HEK293T (cell line): Measurements from ENCODE around the gene ATXN3.

ENCODE experiments used
- CTCF ChIA-PET: fragments of 350-600 bp; formaldehyde crosslinking; extraction: SDS; loops from one replicate; lab custom pipeline; 2021; ENCODE audit warnings: antibody characterized with exemption, inconsistent platforms; lab: Yijun Ruan, JAX
- POLR2A ChIA-PET: fragments of 350-600 bp; formaldehyde crosslinking; extraction: SDS; loops from one replicate; lab custom pipeline; 2020; ENCODE audit warnings: antibody characterized with exemption, inconsistent platforms; lab: Yijun Ruan, JAX
- DNase-seq: peaks from one replicate; pipeline ENCODE4 v3.0.0; 2012; ENCODE audit warnings: mixed read lengths; ENCODE audit errors: extremely low spot score
- ARNT ChIP-seq: fragments of 450-650 bp; IDR thresholded peaks from 2 replicates; pipeline ENCODE4 v1.6.1; 2017; ENCODE audit warnings: mild to moderate bottlenecking
- BHLHE40 ChIP-seq: fragments of 450-650 bp; IDR thresholded peaks from 2 replicates; pipeline ENCODE4 v1.6.1; 2016; ENCODE audit warnings: mild to moderate bottlenecking, moderate library complexity, borderline replicate concordance
- CTBP1 ChIP-seq: fragments of 450-650 bp; IDR thresholded peaks from 2 replicates; pipeline ENCODE4 v1.6.1; 2016; ENCODE audit warnings: borderline replicate concordance
- ELF4 ChIP-seq: fragments of 450-650 bp; IDR thresholded peaks from 2 replicates; pipeline ENCODE4 v1.6.1; 2017; ENCODE audit warnings: antibody characterized with exemption
- FOXA1 ChIP-seq: fragments of 450-650 bp; IDR thresholded peaks from 2 replicates; pipeline ENCODE4 v1.6.1; 2016; ENCODE audit warnings: mild to moderate bottlenecking
- FOXK2 ChIP-seq: fragments of 450-650 bp; IDR thresholded peaks from 2 replicates; pipeline ENCODE4 v1.6.1; 2016; ENCODE audit warnings: mild to moderate bottlenecking
- FOXM1 ChIP-seq: fragments of 450-650 bp; IDR thresholded peaks from 2 replicates; pipeline ENCODE4 v1.6.1; 2017; ENCODE audit warnings: mild to moderate bottlenecking, borderline replicate concordance
- HDGF ChIP-seq: fragments of 450-650 bp; IDR thresholded peaks from 2 replicates; pipeline ENCODE4 v1.6.1; 2017; ENCODE audit warnings: antibody characterized with exemption, borderline replicate concordance
- L3MBTL2 ChIP-seq: fragments of 450-650 bp; conservative IDR thresholded peaks from 2 replicates; pipeline ENCODE4 v1.6.1; 2016; ENCODE audit warnings: mild to moderate bottlenecking
- LEF1 ChIP-seq: fragments of 450-650 bp; IDR thresholded peaks from 2 replicates; pipeline ENCODE4 v1.6.1; 2017; ENCODE audit warnings: mild to moderate bottlenecking, borderline replicate concordance
- NFRKB ChIP-seq: fragments of 450-650 bp; IDR thresholded peaks from 2 replicates; pipeline ENCODE4 v1.6.1; 2016; ENCODE audit warnings: mild to moderate bottlenecking, moderate library complexity
- SP1 ChIP-seq: fragments of 450-650 bp; IDR thresholded peaks from 2 replicates; pipeline ENCODE4 v1.6.1; 2017
- SUZ12 ChIP-seq: fragments of 450-650 bp; IDR thresholded peaks from 2 replicates; pipeline ENCODE4 v1.6.1; 2016; ENCODE audit warnings: mild to moderate bottlenecking
- TARDBP ChIP-seq: fragments of 450-650 bp; IDR thresholded peaks from 2 replicates; pipeline ENCODE4 v1.6.1; 2016
- ZNF384 ChIP-seq: fragments of 450-650 bp; IDR thresholded peaks from 2 replicates; pipeline ENCODE4 v1.6.1; 2016
- TF ChIP-seq, protein P1 (sequence below): fragments of 450-650 bp; IDR thresholded peaks from 2 replicates; pipeline ENCODE4 v1.6.1; 2016

Gene ATXN3

GRCh38 chr14:92143309-92143708 is 36.9 kb upstream of the ATXN3 start:
- CTCF ChIA-PET, result no interaction called here
- TF ChIP-seq NFRKB (no peak), TARDBP (no peak), ZNF384 (no peak), CTBP1 (no peak), SUZ12 (no peak), BHLHE40 (no peak), FOXK2 (no peak), FOXM1 (no peak), SP1 (no peak), ELF4 (no peak), HDGF (no peak), FOXA1 (no peak), LEF1 (no peak), L3MBTL2 (no peak), ARNT (no peak)
- TF ChIP-seq, protein P1, sequence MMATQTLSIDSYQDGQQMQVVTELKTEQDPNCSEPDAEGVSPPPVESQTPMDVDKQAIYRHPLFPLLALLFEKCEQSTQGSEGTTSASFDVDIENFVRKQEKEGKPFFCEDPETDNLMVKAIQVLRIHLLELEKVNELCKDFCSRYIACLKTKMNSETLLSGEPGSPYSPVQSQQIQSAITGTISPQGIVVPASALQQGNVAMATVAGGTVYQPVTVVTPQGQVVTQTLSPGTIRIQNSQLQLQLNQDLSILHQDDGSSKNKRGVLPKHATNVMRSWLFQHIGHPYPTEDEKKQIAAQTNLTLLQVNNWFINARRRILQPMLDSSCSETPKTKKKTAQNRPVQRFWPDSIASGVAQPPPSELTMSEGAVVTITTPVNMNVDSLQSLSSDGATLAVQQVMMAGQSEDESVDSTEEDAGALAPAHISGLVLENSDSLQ, result no peak
- no peak for DNase-seq
- POLR2A ChIA-PET, result no interaction called here

DNA sequence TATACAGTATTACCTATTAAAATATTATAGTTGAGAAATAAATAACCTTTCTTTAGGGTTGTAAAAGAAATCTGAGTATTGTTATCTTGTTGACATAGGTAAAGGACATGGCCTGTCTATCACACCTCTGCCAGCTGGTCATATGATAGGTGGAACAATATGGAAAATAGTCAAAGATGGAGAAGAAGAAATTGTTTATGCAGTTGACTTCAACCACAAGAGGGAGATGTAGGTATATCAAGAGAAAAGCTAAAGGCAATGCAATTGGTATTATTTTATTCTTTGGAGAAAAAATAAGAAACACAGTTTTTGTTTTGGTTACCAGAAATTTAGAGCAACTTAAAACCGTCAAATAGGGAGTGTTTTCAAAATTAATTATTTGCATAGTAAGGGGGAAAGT is 28.9 kb upstream of the ATXN3 start:
- ChIA-PET POLR2A (interaction anchor here (5.2 kb wide), 1 partner anchor 13 kb away, joined by 38 read pairs; the partner anchor contains the start of genes CPSF2 and NDUFB1), CTCF (interaction anchor here (1.0 kb wide), 2 partner anchors 10 to 34 kb away, joined by 3 read pairs; no protein-coding TSS in a partner anchor)
- TF ChIP-seq FOXA1, result no peak
- TF ChIP-seq, protein P1, result peak; percentile 34; the same call in 1 of the 2 replicates
- no peak for DNase-seq

DNA sequence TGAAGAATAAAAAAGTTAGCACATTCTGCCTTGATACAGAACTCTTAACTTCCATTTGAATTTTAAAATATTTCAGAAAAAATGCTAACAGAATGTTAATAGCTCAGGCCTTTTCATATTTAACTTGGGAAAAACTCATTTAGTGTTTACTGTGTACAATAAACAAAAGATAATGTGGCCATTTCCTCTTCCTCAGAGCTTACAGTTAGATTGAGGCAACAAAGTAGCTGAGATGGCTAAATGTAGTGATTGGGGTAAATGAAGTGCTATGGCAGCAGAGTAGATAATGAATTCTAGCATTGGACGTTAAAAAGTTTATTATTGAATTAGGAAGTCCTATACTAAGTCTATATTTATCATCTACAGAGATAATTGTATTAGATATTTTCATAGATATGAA is 28.1 kb upstream of the ATXN3 start:
- POLR2A ChIA-PET, result interaction anchor here (5.2 kb wide), 1 partner anchor 12 kb away, joined by 38 read pairs; the partner anchor contains the start of genes CPSF2 and NDUFB1
- CTCF ChIA-PET, result interaction anchor here (0.8 kb wide), 1 partner anchor 219 kb away, joined by 3 read pairs; no protein-coding TSS in a partner anchor
- TF ChIP-seq ZNF384 (no peak), TARDBP (no peak), LEF1 (no peak), ARNT (no peak), FOXK2 (no peak)

GRCh38 chr14:92122761-92123160 is 16.4 kb upstream of the ATXN3 start:
- CTCF ChIA-PET, result interaction anchor here (1.2 to 3.8 kb wide), 2 partner anchors 15 to 16 kb away, joined by 3 to 31 read pairs; partner anchors contain the start of gene ATXN3
- no peak for DNase-seq
- POLR2A ChIA-PET, result interaction anchor here (1.5 to 6.6 kb wide), 5 partner anchors 10 to 83 kb away, joined by 4 to 77 read pairs (median 20); partner anchors contain the start of genes ATXN3 and TRIP11

More for the DNA sequence above, 28.1 kb upstream of the ATXN3 start:
- DNase-seq, result no peak

DNA sequence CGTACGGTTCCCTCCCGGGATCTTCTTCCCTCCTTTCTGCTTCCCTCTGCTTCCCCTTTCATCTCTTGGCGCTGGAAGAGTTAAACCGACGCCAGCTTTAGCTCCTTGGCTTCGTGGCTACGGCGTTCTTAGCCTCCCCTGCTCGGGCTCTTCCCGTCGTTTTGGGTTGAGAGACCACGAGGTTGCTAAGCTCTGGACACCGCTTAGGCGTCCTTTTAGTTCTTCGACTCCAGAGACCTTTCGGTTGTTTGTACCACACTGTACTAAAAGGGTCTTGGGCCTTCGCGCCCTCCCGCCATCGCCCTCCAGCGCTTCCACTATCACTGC is 15.9 kb upstream of the ATXN3 start:
- ChIA-PET CTCF (interaction anchor here (1.0 to 3.8 kb wide), 3 partner anchors 15 to 410 kb away, joined by 3 to 31 read pairs (median 4); partner anchors contain the start of gene ATXN3), POLR2A (interaction anchor here (0.6 to 6.6 kb wide), 10 partner anchors 11 to 613 kb away, joined by 3 to 77 read pairs (median 6); partner anchors contain the start of genes ATXN3 and TRIP11)
- DNase-seq, result no peak
- TF ChIP-seq BHLHE40, result no peak
- TF ChIP-seq L3MBTL2, result peak; percentile 59; the same call in 1 of the 2 replicates

More at GRCh38 chr14:92122761-92123160, 16.4 kb upstream of the ATXN3 start:
- TF ChIP-seq, protein P1, result no peak
- TF ChIP-seq CTBP1, result no peak
- no peak for TF ChIP-seq ZNF384
- no peak for TF ChIP-seq BHLHE40
- no peak for TF ChIP-seq FOXK2
- no peak for TF ChIP-seq FOXA1

- TF ChIP-seq BHLHE40, result peak; percentile 92
- peak; percentile 92 for TF ChIP-seq NFRKB
- peak; percentile 58 for TF ChIP-seq ELF4
- TF ChIP-seq SP1, result no peak
- CTCF ChIA-PET, result interaction anchor here (1.0 to 3.8 kb wide), 2 partner anchors 15 to 411 kb away, joined by 4 to 31 read pairs; partner anchors contain the start of gene ATXN3
- DNase-seq, result peak; percentile 90
- POLR2A ChIA-PET, result interaction anchor here (0.5 to 6.6 kb wide), 15 partner anchors 10 to 613 kb away, joined by 3 to 77 read pairs (median 4); partner anchors contain the start of genes ATXN3 and TRIP11
These were observed 15.4 kb upstream of the ATXN3 start, which contains the start of the genes CPSF2 and NDUFB1 for GRCh38 chr14:92121670-92122350. Gene CPSF2, plus strand, starts transcription at chr14:92121969. Its CDS starts 9,016 bp downstream, at chr14:92130985. Gene NDUFB1, minus strand, starts transcription at chr14:92121706. Its CDS starts 4,069 bp downstream, at chr14:92117637.
